IPS DF 4.7 (cell line): ENCODE measurements around the gene TSC22D1.

Experiments
- DNase-seq: peaks from one replicate; pipeline ENCODE4 v3.0.0-alpha.2; 2013; ENCODE audit warnings: low spot score; ENCODE audit errors: extremely low read depth

TSC22D1 gene

GRCh38 chr13:44385401-44385800 is 190.7 kb downstream of the TSC22D1 start:
- no peak for DNase-seq

GRCh38 chr13:44384778-44385177 is 191.4 kb downstream of the TSC22D1 start:
- DNase-seq: no peak

- no peak for DNase-seq
Measured at GRCh38 chr13:44383945-44384344, 192.2 kb downstream of the TSC22D1 start.

GRCh38 chr13:44382635-44383145 is 193.4 kb downstream of the TSC22D1 start:
- DNase-seq: no peak
